HG02970 (cell line): ENCODE data around the gene ST3GAL5.

ENCODE experiments used
- ATAC-seq: cut with Tn5 transposase; IDR thresholded peaks from one replicate; pipeline ENCODE4 v1.9.1; 2021; ENCODE audit warnings: mild to moderate bottlenecking, moderate library complexity, moderate number of reproducible peaks; ENCODE audit not compliant: unreplicated experiment, low FRiP score

Gene ST3GAL5

DNA sequence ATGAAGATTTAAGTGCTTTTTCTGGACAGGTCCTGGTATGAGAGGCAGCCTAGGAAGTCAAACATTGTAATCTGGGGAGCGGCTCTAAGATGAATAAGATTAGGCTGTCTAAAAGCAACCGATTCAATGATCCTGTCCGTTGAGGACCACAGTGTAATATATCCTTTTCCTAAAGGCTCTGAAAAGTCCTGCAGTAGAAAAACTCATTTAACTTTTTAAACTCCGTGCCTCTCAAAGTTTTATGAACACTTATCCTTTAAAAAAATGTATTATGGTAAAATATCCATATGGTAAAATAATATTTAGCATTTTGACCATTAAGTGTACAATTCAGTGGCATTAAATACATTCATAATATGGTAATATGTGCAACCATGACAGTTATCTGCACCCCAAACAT is 95.2 kb downstream of the ST3GAL5 start:
- no peak for ATAC-seq

- ATAC-seq = no peak
These were observed 95.9 kb downstream of the ST3GAL5 start for GRCh38 chr2:85792783-85793441.

- ATAC-seq = no peak
These were observed 96.9 kb downstream of the ST3GAL5 start for GRCh38 chr2:85791704-85792565.

GRCh38 chr2:85790499-85791188 is 98.1 kb downstream of the ST3GAL5 start:
- no peak for ATAC-seq

GRCh38 chr2:85790032-85790431 is 98.8 kb downstream of the ST3GAL5 start:
- ATAC-seq = no peak

- no peak for ATAC-seq
These were observed 99.5 kb downstream of the ST3GAL5 start for GRCh38 chr2:85789271-85789670.

- ATAC-seq = no peak
These were observed 100.2 kb downstream of the ST3GAL5 start for GRCh38 chr2:85788603-85789002.

DNA sequence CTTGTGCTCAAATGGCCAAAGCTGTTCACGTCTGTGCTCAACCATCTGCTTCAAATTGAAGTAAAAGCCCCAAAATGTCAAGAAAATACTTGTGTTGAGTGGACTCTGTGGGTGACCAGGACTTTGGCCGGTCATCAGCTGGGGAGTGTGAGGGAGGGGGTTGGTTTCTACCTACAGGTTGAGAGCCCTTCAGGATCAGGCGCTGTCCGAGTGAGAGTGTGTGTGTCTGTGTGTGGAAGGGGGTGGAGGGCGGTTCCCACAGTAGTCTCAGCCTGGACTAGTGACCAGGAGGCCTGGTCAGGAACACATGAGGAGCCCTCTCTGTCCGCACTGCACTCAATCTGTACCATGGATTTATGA is 100.8 kb downstream of the ST3GAL5 start:
- ATAC-seq = no peak

DNA sequence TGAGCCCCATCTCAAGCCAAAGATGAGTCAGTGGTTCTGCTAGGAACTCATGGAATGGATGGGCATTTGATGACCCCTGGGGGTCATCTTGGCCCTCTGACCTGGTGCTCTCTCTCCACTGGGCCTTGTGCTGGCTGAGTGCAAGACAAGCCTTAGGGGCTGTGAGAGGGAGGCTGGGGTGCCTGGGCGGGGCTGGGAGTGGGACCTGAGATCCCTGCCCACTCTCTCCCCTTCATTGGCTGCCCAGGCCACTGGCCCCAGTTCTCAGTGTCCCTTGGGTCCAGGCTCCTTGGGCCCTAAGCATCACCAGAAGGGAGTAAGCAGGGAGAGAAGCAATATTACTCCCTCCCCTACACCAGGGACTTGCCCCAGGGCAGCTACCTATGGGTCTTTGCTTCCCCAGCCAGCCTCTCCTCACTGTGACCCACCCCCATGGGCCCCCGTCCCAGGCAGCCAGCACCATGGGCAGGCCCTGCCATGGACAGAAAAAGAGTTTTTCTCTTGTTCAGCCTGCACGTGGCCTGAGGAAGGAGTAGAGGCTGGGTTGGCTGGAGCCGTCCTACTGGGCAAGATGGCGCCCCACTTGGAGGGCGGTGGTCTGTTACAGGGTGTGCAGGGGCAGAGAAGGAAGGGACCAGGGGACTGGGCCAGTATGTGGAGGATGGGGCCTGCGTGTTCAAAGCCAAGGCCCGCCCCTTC is 101.4 kb downstream of the ST3GAL5 start:
- ATAC-seq = no peak
